Glutamatergic neuron (in vitro differentiated cells): Measurements from ENCODE around the gene CCER1. TPM values are rescaled to one million over a fixed set of nuclear protein-coding genes. Genes with fewer than 3 reads are reported as not detected.

Source experiments
- DNase-seq: peaks from one replicate; pipeline ENCODE4 v3.0.0; 2022
- H3K27ac Mint-ChIP-seq: one replicate; pipeline ENCODE4 v1.8.0; 2020; ENCODE audit warnings: mild to moderate bottlenecking, mixed read lengths, inconsistent platforms; ENCODE audit not compliant: unreplicated experiment
- H3K27me3 Mint-ChIP-seq: one replicate; pipeline ENCODE4 v1.8.0; 2020; ENCODE audit warnings: mild to moderate bottlenecking, moderate library complexity, mixed read lengths, inconsistent platforms; ENCODE audit not compliant: unreplicated experiment
- H3K36me3 Mint-ChIP-seq: one replicate; pipeline ENCODE4 v1.8.0; 2020; ENCODE audit warnings: mild to moderate bottlenecking, mixed read lengths, inconsistent platforms; ENCODE audit not compliant: unreplicated experiment
- H3K4me1 Mint-ChIP-seq: one replicate; pipeline ENCODE4 v1.8.0; 2020; ENCODE audit warnings: mild to moderate bottlenecking, low read depth, mixed read lengths, inconsistent platforms; ENCODE audit not compliant: unreplicated experiment
- H3K4me3 Mint-ChIP-seq: one replicate; pipeline ENCODE4 v1.8.0; 2020; ENCODE audit warnings: mild to moderate bottlenecking, mixed read lengths, inconsistent platforms; ENCODE audit not compliant: unreplicated experiment
- H3K9me3 Mint-ChIP-seq: one replicate; pipeline ENCODE4 v1.8.0; 2020; ENCODE audit warnings: mild to moderate bottlenecking, moderate library complexity, mixed read lengths, inconsistent platforms; ENCODE audit not compliant: unreplicated experiment
- total RNA-seq: library from RNA; stranded (reverse); fragmentation: NEBNext Ultra II Directional; extraction: Animal tissue kit (Norgen Biotek cat#: 25700); gene quantifications from one replicate; pipeline ENCODE4 v1.2.1, GENCODE V29; 2021; ENCODE audit not compliant: unreplicated experiment
- TF ChIP-seq, protein P1 (sequence below): fragments of 200-600 bp; sonication (generic); IDR thresholded peaks from one replicate; pipeline ENCODE4 v1.5.0; 2021; ENCODE audit not compliant: partially characterized antibody, unreplicated experiment

The CCER1 gene
- total RNA-seq, 1 donor from 2014 or later, result not detected

DNA sequence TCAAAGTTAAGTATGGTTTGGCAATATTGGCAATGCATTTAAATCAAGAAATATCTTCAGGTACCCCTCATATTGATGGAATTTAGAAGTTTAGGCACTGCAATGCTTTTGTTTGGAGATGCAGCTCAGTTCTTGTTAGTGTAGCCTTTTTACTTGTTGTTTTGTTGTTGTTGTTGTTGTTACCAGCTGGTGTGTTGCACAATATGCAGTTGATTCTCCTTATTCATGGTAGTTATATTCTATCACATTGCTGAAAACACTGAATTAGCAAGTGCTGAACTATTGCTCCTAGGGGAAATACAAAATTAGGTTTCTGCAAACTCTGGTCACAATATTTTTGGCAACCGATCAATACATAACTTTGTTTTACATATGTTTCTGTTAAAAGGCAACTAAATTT lies 34.8 kb downstream of the CCER1 start:
- no peak overlapping the region for H3K27ac Mint-ChIP-seq
- no peak for DNase-seq
- TF ChIP-seq, protein P1, sequence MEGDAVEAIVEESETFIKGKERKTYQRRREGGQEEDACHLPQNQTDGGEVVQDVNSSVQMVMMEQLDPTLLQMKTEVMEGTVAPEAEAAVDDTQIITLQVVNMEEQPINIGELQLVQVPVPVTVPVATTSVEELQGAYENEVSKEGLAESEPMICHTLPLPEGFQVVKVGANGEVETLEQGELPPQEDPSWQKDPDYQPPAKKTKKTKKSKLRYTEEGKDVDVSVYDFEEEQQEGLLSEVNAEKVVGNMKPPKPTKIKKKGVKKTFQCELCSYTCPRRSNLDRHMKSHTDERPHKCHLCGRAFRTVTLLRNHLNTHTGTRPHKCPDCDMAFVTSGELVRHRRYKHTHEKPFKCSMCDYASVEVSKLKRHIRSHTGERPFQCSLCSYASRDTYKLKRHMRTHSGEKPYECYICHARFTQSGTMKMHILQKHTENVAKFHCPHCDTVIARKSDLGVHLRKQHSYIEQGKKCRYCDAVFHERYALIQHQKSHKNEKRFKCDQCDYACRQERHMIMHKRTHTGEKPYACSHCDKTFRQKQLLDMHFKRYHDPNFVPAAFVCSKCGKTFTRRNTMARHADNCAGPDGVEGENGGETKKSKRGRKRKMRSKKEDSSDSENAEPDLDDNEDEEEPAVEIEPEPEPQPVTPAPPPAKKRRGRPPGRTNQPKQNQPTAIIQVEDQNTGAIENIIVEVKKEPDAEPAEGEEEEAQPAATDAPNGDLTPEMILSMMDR, result no peak
- H3K4me3 Mint-ChIP-seq, result no peak overlapping the region
- no peaks in the 10 kb centered on the region for H3K36me3 Mint-ChIP-seq
- no peaks in the 10 kb centered on the region for H3K27me3 Mint-ChIP-seq
- H3K4me1 Mint-ChIP-seq, result peaks cover 4% of the 10 kb centered on the region
- H3K9me3 Mint-ChIP-seq, result no peaks in the 10 kb centered on the region

DNA sequence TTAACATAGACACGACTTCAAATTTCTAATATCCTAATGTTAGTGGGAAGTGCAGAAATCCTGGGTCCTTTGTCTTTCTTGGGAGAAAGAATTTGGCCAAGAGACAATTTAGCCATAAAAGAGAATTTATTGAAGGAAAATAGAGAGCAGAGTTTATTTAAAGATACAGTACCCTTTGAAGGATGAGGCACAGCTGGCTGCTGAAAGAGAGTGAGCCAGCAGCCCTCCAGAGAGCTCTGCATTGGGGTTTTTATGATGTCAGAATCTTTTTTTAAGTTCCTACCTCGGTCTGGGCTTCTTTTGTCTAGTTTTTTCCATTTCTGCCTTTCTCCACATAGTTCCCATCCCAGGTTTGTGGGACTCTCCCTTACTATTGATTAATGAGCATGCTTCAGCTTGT lies 37.5 kb downstream of the CCER1 start:
- H3K27me3 Mint-ChIP-seq, result no peaks in the 10 kb centered on the region
- H3K9me3 Mint-ChIP-seq, result no peaks in the 10 kb centered on the region
- TF ChIP-seq, protein P1, result no peak
- no peaks in the 10 kb centered on the region for H3K4me1 Mint-ChIP-seq
- H3K4me3 Mint-ChIP-seq, result no peak overlapping the region
- DNase-seq, result no peak
- H3K27ac Mint-ChIP-seq, result no peak overlapping the region
- no peaks in the 10 kb centered on the region for H3K36me3 Mint-ChIP-seq

DNA sequence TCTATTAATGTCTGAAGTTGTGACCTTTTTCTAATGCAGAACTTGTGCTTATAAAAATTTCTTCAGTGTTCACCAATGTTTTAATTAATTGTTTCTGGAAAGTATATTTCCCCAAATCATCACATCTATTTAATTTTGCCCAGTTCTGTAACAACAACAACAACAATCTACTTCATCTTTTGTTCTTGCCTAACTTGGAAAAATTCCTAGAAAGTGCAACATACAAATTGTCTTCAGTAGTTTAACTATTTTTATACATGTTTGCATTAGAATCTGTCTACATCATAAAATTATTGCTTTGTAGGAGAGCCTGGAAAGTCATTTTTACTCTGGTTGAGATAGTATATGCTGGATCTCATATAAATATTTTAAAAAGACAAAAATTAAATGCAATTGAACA lies 38.5 kb downstream of the CCER1 start:
- no peaks in the 10 kb centered on the region for H3K36me3 Mint-ChIP-seq
- no peak overlapping the region for H3K27ac Mint-ChIP-seq
- no peak overlapping the region for H3K4me3 Mint-ChIP-seq
- TF ChIP-seq, protein P1, result no peak
- no peaks in the 10 kb centered on the region for H3K9me3 Mint-ChIP-seq
- H3K4me1 Mint-ChIP-seq, result no peaks in the 10 kb centered on the region
- no peak for DNase-seq
- H3K27me3 Mint-ChIP-seq, result no peaks in the 10 kb centered on the region

DNA sequence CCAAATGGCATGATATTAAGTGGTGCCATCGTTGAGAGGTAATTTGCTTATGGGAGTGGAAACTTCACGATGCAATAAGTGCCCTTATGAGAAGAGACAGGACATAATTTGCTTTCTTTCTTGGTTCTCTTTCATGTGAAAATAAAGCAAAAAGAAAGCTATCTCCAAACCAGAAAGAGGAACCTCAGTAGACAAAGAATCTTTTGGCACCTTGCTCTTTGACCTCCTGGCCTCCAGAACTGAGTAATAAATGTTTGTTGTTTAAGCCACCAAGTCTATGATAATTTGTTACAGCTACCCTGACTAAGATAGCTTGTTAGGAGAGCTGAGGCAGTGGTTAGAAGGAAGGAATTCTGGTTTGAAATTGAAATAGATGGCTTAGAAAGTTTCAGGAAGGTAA lies 39.6 kb downstream of the CCER1 start:
- Mint-ChIP-seq H3K9me3 (no peaks in the 10 kb centered on the region), H3K36me3 (no peaks in the 10 kb centered on the region), H3K27me3 (no peaks in the 10 kb centered on the region), H3K27ac (no peak overlapping the region), H3K4me3 (no peak overlapping the region), H3K4me1 (no peaks in the 10 kb centered on the region)
- DNase-seq, result no peak
- TF ChIP-seq, protein P1, result no peak

DNA sequence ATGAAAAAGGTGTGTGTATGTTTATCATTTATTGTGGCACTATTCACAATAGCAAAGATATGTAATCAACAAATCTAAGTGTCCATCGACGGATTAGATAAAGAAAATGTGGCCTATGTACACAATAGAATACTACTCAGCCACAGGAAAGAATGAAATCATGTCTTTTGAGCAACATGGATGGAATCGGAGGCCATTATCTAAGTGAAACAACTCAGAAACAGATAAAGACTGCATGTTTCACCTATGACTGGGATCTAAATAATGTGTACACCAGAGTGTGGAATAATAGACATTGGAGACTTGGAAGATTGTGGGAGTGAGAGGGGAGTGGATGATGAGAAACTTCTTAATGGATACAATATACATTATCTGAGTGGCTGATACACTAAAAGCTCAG lies 44.0 kb downstream of the CCER1 start:
- Mint-ChIP-seq H3K27ac (no peak overlapping the region), H3K27me3 (no peaks in the 10 kb centered on the region), H3K9me3 (no peaks in the 10 kb centered on the region), H3K4me3 (no peak overlapping the region), H3K36me3 (no peaks in the 10 kb centered on the region), H3K4me1 (no peaks in the 10 kb centered on the region)
- TF ChIP-seq, protein P1, result no peak
- DNase-seq, result no peak
